ENCODE data around the gene LHFPL2. TPM values are rescaled to one million over a fixed set of nuclear protein-coding genes. Genes with fewer than 3 reads are reported as not detected.

The LHFPL2 gene
- total RNA-seq, 2 experiments from 2014 or later, result 0.20 TPM; not detected in 1

- CTCF ChIA-PET, result no interaction called here
These were observed 33.8 kb downstream of the LHFPL2 start for GRCh38 chr5:78614816-78615215.

GRCh38 chr5:78613756-78614155, 34.8 kb downstream of the LHFPL2 start:
- ATAC-seq (no peak), DNase-seq (no peak)
- POLR2A ChIA-PET, result no interaction called here
- Mint-ChIP-seq H3K4me3 (no peak overlapping the region), H3K9me3 (no peaks in the 10 kb centered on the region), H3K27me3 (peaks cover 4% of the 10 kb centered on the region), H3K36me3 (ENCODE audit: low read depth) (no peaks in the 10 kb centered on the region), H3K4me1 (ENCODE audit: low read depth) (no peaks in the 10 kb centered on the region), H3K27ac (no peak overlapping the region)
- CTCF ChIA-PET, result interaction anchor here (0.7 kb wide), 1 partner anchor 492 kb away, joined by 3 read pairs; no protein-coding TSS in a partner anchor
- TF ChIP-seq CTCF (IDR thresholded peaks at IDR 0.05), result no peak
- intact Hi-C loops (cut with micrococcal nuclease), result no loop called here

More at GRCh38 chr5:78614816-78615215, 33.8 kb downstream of the LHFPL2 start:
- POLR2A ChIA-PET, result no interaction called here
- no peak overlapping the region for H3K4me3 Mint-ChIP-seq
- DNase-seq (no peak), ATAC-seq (no peak)
- intact Hi-C loops (cut with micrococcal nuclease), result no loop called here
- H3K27me3 Mint-ChIP-seq, result peaks cover 4% of the 10 kb centered on the region
- H3K9me3 Mint-ChIP-seq, result no peaks in the 10 kb centered on the region
- no peak overlapping the region for H3K27ac Mint-ChIP-seq
- TF ChIP-seq CTCF (IDR thresholded peaks at IDR 0.05), result no peak
- H3K36me3 Mint-ChIP-seq (ENCODE audit: low read depth), result no peaks in the 10 kb centered on the region
- no peaks in the 10 kb centered on the region for H3K4me1 Mint-ChIP-seq (ENCODE audit: low read depth)

GRCh38 chr5:78613151-78613533, 35.4 kb downstream of the LHFPL2 start:
- intact Hi-C loops (cut with micrococcal nuclease), result no loop called here
- TF ChIP-seq CTCF (IDR thresholded peaks at IDR 0.05), result no peak
- H3K36me3 Mint-ChIP-seq (ENCODE audit: low read depth), result no peaks in the 10 kb centered on the region
- ChIA-PET CTCF (interaction anchor here (0.7 kb wide), 1 partner anchor 493 kb away, joined by 3 read pairs; no protein-coding TSS in a partner anchor), POLR2A (no interaction called here)
- no peaks in the 10 kb centered on the region for H3K4me1 Mint-ChIP-seq (ENCODE audit: low read depth)
- ATAC-seq (no peak), DNase-seq (no peak)
- H3K27ac Mint-ChIP-seq, result no peak overlapping the region
- no peak overlapping the region for H3K4me3 Mint-ChIP-seq
- no peaks in the 10 kb centered on the region for H3K9me3 Mint-ChIP-seq
- peaks cover 4% of the 10 kb centered on the region for H3K27me3 Mint-ChIP-seq

GRCh38 chr5:78612227-78613150, 36.1 kb downstream of the LHFPL2 start:
- intact Hi-C loops (cut with micrococcal nuclease), result no loop called here
- H3K9me3 Mint-ChIP-seq, result no peaks in the 10 kb centered on the region
- CTCF ChIA-PET, result no interaction called here
- peaks cover 4% of the 10 kb centered on the region for H3K27me3 Mint-ChIP-seq
- no peak overlapping the region for H3K4me3 Mint-ChIP-seq
- DNase-seq (no peak), ATAC-seq (no peak)
- TF ChIP-seq CTCF (IDR thresholded peaks at IDR 0.05), result no peak
- H3K27ac Mint-ChIP-seq, result no peak overlapping the region
- POLR2A ChIA-PET, result no interaction called here
- no peaks in the 10 kb centered on the region for H3K4me1 Mint-ChIP-seq (ENCODE audit: low read depth)
- no peaks in the 10 kb centered on the region for H3K36me3 Mint-ChIP-seq (ENCODE audit: low read depth)

GRCh38 chr5:78611126-78611605, 37.4 kb downstream of the LHFPL2 start:
- Mint-ChIP-seq H3K4me3 (no peak overlapping the region), H3K9me3 (no peaks in the 10 kb centered on the region), H3K27ac (no peak overlapping the region), H3K36me3 (ENCODE audit: low read depth) (no peaks in the 10 kb centered on the region), H3K27me3 (peaks cover 4% of the 10 kb centered on the region), H3K4me1 (ENCODE audit: low read depth) (no peaks in the 10 kb centered on the region)
- TF ChIP-seq CTCF (IDR thresholded peaks at IDR 0.05), result no peak
- ChIA-PET POLR2A (interaction anchor here (0.6 kb wide), 1 partner anchor 233 kb away, joined by 4 read pairs; no protein-coding TSS in a partner anchor), CTCF (no interaction called here)
- no peak for DNase-seq
- no peak for ATAC-seq
- intact Hi-C loops (cut with micrococcal nuclease), result no loop called here

Measured in activated CD8-positive, alpha-beta T cell treated with anti-CD3 and anti-CD28 coated beads for 36 hours (primary cell).